GF-D8 (cell line): Measurements from ENCODE around the gene TRIM39.
"Not testable (repeated sequence)": the region's sequence is repeated elsewhere in the genome, so short reads cannot be mapped to it uniquely, and the experiment has no call there.

Experiments
- DNase-seq: peaks from one replicate; lab custom pipeline; 2025; lab: John Stamatoyannopoulos, UW

Gene TRIM39

GRCh38 chr6:30326526-30327231, at the start of gene TRIM39:
Gene TRIM39 (plus strand): TSS chr6:30326927. CDS start chr6:30329318, 2,391 bp downstream.
- DNase-seq = peak; percentile 41

GRCh38 chr6:30280988-30281387, 45.7 kb upstream of the TRIM39 start:
- not testable (repeated sequence) for DNase-seq

- DNase-seq = no peak
Observed at GRCh38 chr6:30282522-30282921, 44.2 kb upstream of the TRIM39 start.

GRCh38 chr6:30283761-30284160, 43.0 kb upstream of the TRIM39 start:
- DNase-seq = no peak

- DNase-seq = no peak
Observed at GRCh38 chr6:30287139-30287538, 39.6 kb upstream of the TRIM39 start.

- no peak for DNase-seq
Observed at GRCh38 chr6:30295837-30296236, 30.9 kb upstream of the TRIM39 start.

- DNase-seq = no peak
Observed at GRCh38 chr6:30304002-30304401, 22.7 kb upstream of the TRIM39 start.

- no peak for DNase-seq
Observed at GRCh38 chr6:30311101-30311500, 15.6 kb upstream of the TRIM39 start.

- DNase-seq = no peak
Observed at GRCh38 chr6:30311671-30312070, 15.1 kb upstream of the TRIM39 start.

- DNase-seq = no peak
Observed at GRCh38 chr6:30312266-30312665, 14.5 kb upstream of the TRIM39 start.

GRCh38 chr6:30312676-30313321, 13.9 kb upstream of the TRIM39 start:
- DNase-seq = no peak

- no peak for DNase-seq
Observed at GRCh38 chr6:30315156-30315555, 11.6 kb upstream of the TRIM39 start.

- DNase-seq = no peak
Observed at GRCh38 chr6:30317913-30318589, 8.7 kb upstream of the TRIM39 start.

GRCh38 chr6:30319146-30319835, 7.4 kb upstream of the TRIM39 start:
- DNase-seq = no peak

GRCh38 chr6:30321692-30322388, 4.9 kb upstream of the TRIM39 start:
- no peak for DNase-seq

- DNase-seq = no peak
Observed at GRCh38 chr6:30322527-30323501, 3.9 kb upstream of the TRIM39 start.

GRCh38 chr6:30323806-30324205, 2.9 kb upstream of the TRIM39 start:
- DNase-seq = no peak

- no peak for DNase-seq
Observed at GRCh38 chr6:30325150-30325872, 1.4 kb upstream of the TRIM39 start.

- DNase-seq = peak; percentile 37
Observed at GRCh38 chr6:30325873-30326525, 728 bp upstream of the TRIM39 start.
